DND-41 (cell line): ENCODE data around the gene SLC6A9.

Experiments used
- CTCF ChIP-seq: IDR thresholded peaks from 2 replicates; pipeline ENCODE4 v1.5.1; 2012; ENCODE audit warnings: borderline replicate concordance, low read length, moderate library complexity, mild to moderate bottlenecking; ENCODE audit not compliant: poor library complexity, severe bottlenecking; ENCODE audit errors: extremely low read depth
- EZH2 ChIP-seq: IDR thresholded peaks from 3 replicates; pipeline ENCODE4 v1.6.1; 2012; ENCODE audit warnings: borderline replicate concordance, low read depth, mild to moderate bottlenecking, moderate library complexity, low read length, inconsistent platforms; ENCODE audit not compliant: severe bottlenecking

GRCh38 chr1:44010935-44011471, 20.3 kb downstream of the SLC6A9 start:
- no peak for TF ChIP-seq CTCF
- no peak for TF ChIP-seq EZH2
